ENCODE results near the gene NAA25.

- TF ChIP-seq POLR2AphosphoS5 (IDR thresholded peaks at IDR 0.05; ENCODE audit: borderline replicate concordance, low read depth, low read length) (no peak), EZH2 (IDR thresholded peaks at IDR 0.05) (no peak), FOXP2 (optimal IDR thresholded peaks at IDR 0.05; ENCODE audit: control extremely low read depth, extremely low read length, insufficient read depth) (no peak)
Measured at GRCh38 chr12:112111931-112112330, 3.3 kb upstream of the NAA25 start.
